ENCODE results near the gene GAD1.

DNA sequence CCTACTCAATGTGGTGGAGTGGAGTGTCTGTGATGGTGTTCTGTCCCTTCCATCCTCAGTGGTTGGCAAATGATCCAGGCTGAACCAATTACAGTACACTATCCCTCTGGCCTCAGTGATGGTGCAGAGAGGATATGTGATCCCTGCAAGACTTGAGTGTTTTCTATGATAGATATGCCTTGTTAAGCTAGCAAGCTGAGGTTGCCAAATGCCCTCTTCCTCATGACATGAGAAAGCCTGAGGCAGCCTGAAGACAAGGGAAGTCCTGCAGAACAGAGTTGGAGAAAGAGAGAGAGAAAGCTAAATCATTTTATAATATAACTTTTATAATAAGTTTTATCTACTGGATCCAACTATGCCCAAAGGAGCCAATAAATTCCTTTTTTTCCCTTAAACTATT is 70.8 kb downstream of the GAD1 start:
- no peak for TF ChIP-seq POLR2A (IDR thresholded peaks at IDR 0.05)
- TF ChIP-seq, protein P1, sequence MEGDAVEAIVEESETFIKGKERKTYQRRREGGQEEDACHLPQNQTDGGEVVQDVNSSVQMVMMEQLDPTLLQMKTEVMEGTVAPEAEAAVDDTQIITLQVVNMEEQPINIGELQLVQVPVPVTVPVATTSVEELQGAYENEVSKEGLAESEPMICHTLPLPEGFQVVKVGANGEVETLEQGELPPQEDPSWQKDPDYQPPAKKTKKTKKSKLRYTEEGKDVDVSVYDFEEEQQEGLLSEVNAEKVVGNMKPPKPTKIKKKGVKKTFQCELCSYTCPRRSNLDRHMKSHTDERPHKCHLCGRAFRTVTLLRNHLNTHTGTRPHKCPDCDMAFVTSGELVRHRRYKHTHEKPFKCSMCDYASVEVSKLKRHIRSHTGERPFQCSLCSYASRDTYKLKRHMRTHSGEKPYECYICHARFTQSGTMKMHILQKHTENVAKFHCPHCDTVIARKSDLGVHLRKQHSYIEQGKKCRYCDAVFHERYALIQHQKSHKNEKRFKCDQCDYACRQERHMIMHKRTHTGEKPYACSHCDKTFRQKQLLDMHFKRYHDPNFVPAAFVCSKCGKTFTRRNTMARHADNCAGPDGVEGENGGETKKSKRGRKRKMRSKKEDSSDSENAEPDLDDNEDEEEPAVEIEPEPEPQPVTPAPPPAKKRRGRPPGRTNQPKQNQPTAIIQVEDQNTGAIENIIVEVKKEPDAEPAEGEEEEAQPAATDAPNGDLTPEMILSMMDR (IDR thresholded peaks at IDR 0.05 in 4 of 5, conservative IDR thresholded peaks at IDR 0.05 in 1 of 5) = no peak
